GM11168 (cell line): ENCODE results near the gene ADAM17.
"Not testable (repeated sequence)": the region's sequence is repeated elsewhere in the genome, so short reads cannot be mapped to it uniquely, and the experiment has no call there.

Experiments used
- in situ Hi-C: fragments of 300-500 bp; cut with MboI; formaldehyde crosslinking; loops from one replicate; pipeline ENCODE4 v1.12.0; 2022; ENCODE audit warnings: low sequenced_read_pairs; ENCODE audit not compliant: unreplicated experiment

Gene ADAM17

DNA sequence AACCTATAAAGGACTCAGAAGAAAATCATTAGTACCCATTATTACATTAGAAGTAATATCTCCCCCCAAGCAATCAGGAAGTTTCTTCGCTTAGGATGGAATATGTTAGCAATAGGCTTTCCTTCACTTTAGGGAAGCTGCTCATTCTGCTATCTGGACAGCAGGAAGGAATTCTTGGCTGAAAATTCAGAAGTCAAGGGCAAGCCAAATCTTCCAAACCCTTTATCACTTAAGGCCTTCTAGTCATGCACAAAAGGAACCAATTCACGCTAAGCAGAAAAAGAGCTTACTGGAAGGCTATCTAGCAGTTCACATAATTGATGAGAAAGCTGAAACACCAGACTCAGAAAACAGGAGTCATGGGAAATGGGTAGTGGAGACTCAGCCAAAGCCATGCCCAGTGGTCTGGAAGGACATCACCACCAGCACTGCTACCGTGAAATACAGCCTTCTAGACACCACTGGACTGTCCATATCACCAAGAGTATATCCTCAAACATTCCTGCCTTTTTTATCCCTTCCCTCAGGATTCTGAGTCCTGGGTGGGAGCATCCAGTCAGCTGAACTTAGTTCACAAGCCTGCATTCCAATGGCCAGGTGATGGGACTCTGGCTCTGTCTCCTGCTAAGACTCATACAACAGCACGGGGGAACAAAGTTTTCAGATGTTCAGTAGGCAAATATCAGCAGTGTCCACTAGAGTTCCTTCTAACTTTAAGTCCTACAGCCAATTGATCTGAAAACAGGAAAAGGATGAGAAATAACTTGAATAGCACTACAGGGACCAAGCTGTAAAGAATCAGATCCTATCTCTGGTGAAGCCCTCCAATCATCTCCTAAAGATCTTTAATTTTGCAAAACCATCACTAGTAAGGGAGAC, 14.8 kb upstream of the ADAM17 start:
- in situ Hi-C loops: no loop called here

DNA sequence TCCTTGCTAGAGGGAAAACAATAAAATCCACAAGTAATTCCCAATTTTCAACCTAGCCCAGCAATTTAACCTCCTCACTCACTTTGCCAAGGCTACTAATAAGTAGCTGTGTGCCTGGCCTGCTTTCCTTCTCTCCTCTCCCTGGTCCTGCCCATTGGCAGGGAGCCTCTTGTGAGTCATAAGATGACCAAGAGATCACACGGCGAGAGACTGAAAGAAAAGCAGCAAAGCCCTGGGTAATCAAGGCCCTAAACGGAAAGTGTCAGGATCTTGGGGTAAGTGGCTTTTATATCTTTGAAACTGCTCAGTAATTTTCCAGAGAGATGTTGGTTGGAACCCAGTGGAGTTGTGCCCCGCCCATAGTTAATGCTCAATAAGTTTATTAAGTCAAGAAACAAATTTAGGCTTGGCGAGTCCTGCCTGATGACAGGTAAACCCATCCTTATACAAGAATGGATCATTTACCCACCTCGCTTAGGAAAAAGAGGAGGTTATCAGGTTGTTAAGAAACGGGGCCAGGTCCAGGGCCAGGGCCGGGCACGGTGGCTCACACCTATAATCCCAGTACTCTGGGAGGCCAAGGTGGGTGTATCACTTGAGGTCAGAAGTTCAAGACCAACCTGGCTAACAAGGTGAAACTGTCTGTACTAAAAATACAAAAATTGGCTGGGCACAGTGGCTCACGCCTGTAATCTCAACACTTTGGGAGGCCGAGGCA, 10.0 kb upstream of the ADAM17 start:
- in situ Hi-C loops: no loop called here

DNA sequence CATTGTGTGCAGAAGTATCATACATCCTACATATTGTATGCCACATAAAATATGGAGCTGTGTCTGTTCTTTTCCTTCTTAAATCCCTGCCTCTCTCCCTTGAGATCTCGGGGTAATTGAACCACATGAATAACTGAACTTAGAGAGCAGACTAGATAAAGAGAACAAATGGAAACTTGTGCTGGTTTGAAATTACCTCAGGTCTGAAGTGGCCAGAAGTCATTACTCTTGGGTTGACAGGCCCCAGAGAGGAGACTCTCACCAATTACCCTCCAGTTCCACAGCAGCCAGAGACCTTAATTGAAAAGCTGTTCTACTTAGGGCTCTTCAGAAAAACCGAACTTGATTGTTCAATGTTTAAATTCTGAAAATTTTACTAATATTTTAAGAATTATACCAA, 5.0 kb upstream of the ADAM17 start:
- in situ Hi-C loops: no loop called here

DNA sequence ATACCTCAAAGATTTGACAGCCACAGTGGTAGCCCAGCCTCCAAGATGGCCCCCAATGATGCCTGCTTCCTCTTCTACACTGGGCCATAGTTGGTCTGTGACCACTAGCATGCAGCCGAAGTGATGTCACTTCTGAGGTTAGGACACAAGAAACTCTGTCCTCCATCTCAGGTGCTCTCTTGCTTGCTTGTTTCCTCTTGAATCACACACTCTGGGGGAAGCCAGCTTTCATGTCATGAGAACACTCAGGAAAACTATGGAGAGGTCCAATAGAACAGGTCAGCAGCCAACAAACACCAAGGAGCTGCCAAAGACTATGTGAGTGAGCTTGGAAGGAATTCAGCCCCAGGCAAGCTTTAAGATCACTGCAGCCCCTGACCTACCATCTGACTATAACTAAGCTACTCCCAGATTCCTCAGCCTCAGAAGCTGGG, 3.3 kb upstream of the ADAM17 start:
- in situ Hi-C loops: no loop called here

GRCh38 chr2:9556121-9556743, 602 bp upstream of the ADAM17 start:
- in situ Hi-C loops: no loop called here

DNA sequence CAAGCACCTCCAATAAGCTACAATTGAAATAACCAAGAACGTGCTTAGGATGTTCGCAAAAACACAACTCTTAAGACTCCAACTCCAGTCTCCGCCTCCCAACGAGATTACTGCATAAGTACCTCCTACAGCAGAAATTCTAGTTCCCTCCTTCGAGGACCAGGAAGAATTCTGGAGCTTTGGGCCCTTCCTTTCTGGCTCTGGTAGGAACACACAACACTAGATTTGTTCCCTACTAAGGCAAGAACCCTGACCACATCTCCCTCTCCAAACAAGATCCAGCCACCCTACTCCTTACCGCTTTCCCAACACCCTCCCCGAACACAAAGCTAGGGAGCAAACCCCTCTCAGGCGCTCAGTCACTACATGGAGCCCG, 721 bp downstream of the ADAM17 start:
- in situ Hi-C loops: no loop called here

- in situ Hi-C loops: no loop called here
Measured at GRCh38 chr2:9552219-9553178, 3.1 kb downstream of the ADAM17 start.

DNA sequence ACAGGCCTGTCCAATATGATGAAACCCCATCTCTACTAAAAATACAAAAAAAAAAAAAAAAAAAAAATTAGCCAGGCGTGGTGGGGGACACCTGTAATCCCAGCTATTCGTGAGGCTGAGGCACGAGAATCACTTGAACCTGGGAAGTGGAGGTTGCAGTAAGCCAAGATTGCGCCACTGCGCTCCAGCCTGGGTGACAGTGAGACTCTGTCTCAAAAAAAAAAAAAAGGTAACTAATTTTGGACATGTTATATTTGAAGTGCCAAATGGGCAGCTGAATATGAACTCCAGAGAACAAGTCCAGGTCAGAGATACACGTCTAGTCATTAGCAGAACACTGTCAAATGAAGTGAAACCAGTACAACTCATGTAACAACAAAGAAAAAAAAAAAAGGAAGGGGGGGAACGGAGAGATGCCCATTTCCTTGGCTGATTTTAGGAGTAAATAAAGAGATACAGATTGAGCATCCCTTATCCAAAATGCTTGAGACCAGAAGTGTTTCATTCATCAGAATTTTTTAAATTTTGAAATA, 4.7 kb downstream of the ADAM17 start:
- in situ Hi-C loops: not testable (repeated sequence)

GRCh38 chr2:9549420-9549819, 6.2 kb downstream of the ADAM17 start:
- in situ Hi-C loops: no loop called here

DNA sequence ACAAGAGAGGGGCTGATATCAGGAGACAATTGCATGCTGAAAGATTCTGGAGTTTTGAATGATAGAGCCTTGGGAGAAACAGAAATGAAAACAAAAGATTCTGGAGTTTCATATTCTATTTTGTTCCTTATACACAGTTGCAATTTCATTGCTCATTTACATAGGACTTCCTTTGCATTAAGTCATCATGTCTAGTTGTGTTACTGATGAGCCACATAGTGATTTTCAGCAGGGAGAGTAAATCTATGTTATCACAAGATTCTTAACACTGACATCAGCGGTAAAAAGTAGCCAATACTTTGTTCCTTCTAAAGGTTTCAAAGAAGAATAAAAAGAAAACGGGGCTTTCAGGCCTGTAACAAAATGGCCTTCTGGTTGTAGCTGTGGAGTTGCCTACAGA, 7.1 kb downstream of the ADAM17 start:
- in situ Hi-C loops: no loop called here

- in situ Hi-C loops: no loop called here
Measured at GRCh38 chr2:9547262-9547991, 8.2 kb downstream of the ADAM17 start.

DNA sequence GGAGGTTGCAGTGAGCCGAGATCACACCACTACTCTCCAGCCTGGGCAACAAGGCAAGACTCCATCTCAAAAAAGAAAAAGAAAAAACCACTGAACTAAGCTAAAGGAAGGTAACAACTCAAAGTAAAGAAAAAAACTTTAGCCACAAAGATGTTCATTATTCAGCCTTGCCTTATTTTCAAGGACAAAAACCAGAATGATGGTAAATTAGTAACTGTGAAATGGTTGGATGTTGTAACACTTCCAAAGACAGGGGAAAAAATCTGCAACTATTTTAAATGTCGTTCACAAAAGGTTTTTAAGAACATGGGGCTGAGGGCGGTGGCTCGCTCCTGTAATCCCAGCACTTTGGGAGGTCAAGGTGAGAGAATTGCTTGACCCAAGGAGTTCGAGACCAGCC, 10.1 kb downstream of the ADAM17 start:
- in situ Hi-C loops: no loop called here

DNA sequence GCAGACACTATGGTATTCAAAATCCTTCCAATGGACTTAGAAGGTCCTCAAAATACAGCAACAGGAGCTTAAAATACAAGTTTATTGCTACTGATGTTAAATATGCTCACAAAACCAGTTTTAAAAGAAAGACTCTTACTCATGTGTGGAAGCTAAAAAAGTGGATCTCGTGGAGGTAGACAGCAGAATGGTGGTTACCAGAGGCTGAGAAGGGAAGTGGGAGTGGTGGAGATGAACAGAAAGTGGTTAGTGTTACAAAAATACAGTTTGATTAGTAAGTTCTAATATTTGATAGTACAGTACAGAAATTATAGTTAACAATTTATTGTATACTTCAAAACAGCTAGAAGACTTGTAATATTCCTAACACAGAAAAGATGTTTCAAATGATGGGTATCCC, 12.1 kb downstream of the ADAM17 start:
- in situ Hi-C loops: no loop called here

DNA sequence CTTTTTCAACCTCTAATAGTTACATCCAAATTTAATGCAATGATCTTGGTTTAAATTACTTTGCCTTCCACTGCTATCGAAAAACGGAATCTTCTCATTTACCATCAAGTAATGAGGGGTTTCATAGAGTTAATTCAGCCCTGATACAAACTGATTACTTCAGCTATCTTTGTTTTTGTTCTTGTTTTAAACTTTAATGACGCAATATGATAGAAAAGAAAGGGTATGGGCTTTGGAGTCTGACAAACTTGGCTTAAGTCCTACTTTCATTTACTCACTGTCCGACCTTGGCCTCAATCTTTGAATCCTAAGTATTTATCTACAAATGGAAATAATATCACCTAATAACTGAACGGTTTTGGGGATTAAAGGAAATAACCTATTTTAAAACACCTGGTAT, 16.1 kb downstream of the ADAM17 start:
- in situ Hi-C loops: no loop called here

DNA sequence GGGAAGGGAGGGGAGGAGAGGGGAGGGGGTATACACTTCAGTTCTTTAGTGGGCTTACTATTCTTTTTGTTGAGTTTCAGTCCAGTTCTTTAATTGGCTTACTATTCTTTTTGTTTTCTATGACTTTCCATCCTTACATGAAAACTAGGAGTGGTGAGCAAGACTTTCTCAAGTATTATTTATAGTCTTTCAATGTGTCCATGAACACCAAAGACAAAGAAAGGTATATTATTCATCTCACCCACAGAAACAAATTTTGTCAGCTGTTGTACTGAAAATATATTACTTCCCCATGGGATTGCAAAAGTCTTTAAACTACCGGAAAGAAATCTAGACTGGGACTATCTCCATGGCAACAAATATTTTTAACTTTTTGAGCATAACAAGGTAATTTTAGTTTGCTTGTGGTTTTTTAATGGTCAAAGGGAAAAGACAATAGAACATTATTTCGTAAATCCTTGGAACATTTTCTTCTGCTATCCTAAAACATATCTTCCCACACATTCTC, 17.6 kb downstream of the ADAM17 start:
- in situ Hi-C loops: no loop called here

DNA sequence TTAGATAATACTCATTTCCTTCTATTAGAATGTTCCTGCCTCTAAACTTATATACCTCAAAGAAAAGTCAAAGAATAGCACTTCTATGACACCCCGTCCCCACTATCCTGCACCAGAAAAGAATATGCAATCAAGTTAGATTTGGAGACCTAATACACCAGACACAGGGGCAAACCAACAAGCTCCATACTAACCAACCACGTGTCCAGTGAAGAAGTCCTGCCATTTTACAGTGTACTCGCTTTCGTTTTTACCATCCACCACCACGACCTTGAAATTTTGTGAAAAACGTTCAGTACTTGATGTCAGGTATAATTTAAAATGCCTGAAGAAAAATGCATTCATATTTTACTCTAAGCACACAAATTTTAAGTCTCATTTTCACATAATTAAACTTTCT, 19.1 kb downstream of the ADAM17 start:
- in situ Hi-C loops: no loop called here

- in situ Hi-C loops: no loop called here
Measured at GRCh38 chr2:9535177-9535576, 20.5 kb downstream of the ADAM17 start.

- in situ Hi-C loops: no loop called here
Measured at GRCh38 chr2:9533663-9534062, 22.0 kb downstream of the ADAM17 start.

DNA sequence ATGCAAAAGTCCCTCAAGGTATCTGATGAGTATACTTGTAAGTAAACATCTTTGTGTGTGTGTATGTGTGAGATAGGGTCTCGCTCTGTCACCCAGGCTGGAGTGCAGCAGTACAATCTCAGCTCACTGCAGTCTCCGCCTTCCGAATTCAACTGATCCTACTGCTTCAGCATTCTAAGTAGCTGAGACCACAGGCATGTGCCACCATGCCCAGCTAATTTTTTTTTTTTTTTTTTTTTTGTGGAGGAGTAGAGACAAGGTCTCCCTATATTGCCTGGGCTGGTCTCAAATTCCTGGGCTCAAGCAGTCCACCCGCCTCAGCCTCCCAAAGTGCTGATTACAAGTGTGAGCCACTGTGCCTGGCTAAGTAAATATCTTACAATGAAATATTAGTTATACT, 23.2 kb downstream of the ADAM17 start:
- in situ Hi-C loops: no loop called here
